Measurements from ENCODE around the gene HMSD.
"Not testable (repeated sequence)": the region's sequence is repeated elsewhere in the genome, so short reads cannot be mapped to it uniquely, and the experiment has no call there.

HMSD gene, protein sequence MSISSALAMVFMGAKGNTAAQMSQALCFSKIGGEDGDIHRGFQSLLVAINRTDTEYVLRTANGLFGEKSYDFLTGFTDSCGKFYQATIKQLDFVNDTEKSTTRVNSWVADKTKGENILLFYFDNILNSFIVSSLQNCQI

GRCh38 chr18:63949068-63949737, at the start of gene HMSD:
HMSD (plus strand) TSS chr18:63949301; CDS start chr18:63953456, 4,155 bp downstream.
- peak; percentile 72 for DNase-seq (ENCODE audit: low spot score)

GRCh38 chr18:63903851-63904570, 45.1 kb upstream of the HMSD start:
- no peak for DNase-seq (ENCODE audit: low spot score)

DNA sequence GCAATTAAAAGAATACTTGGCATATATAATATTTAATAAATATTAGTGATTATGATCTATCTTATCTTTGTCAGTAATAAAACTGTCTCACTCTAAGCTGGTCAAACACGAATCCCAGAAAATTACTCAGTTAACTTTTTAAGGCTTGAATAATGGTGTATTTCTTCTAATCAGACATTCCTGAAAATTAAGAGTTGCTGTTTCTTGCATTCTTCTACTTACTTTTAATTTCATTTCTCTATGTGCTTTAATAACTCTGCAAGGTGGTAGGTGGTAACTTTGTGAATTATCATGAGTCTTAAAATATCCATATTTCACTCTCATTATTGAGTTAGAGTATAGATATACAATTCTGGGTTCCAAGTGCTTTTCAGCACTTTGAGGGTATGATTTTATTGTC, 44.4 kb upstream of the HMSD start:
- DNase-seq (ENCODE audit: low spot score), result no peak

DNA sequence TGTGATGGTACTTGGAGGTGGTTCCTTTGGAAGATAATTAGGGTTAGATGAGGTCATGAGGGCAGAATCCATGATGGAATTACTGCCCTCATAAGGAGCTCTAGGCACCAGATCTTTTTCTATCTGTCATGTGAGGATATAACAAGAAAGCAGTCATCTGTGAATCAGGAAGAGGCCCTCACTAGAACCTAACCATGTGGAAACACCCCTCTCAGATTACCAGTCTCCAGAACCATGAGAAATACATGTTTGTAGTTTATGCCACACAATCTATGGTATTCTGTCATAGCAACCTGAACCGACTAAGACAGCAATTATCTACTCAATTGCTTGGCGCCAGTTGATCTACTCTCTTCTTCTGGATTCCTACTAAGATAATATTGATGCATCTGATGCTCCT, 43.7 kb upstream of the HMSD start:
- no peak for DNase-seq (ENCODE audit: low spot score)

GRCh38 chr18:63906056-63906455, 43.0 kb upstream of the HMSD start:
- no peak for DNase-seq (ENCODE audit: low spot score)

DNA sequence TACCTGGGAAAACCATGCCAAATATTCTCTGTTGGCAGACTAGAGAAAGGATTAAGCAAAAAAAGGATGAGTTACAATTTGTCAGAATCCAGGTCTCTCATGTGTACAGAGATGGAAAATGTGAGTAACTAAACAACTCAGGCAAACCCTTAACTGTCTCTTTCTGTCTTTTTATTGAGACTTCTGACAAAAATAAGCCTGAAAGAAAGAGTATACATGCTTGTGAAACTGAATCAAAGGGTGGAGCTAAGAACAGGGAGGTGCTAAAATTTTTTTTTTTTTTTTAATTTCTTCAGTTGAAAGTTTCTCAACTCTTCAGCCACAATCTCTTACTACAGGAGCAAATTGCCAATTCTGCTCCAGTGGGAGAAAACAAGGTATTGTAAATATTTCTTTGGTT, 41.4 kb upstream of the HMSD start, which contains the start of gene SERPINB10:
TSS of gene SERPINB10 (plus strand) at position 295 of the 400 bp plus-strand sequence. CDS start 7,553 bp downstream, outside the sequence.
- DNase-seq (ENCODE audit: low spot score), result no peak

GRCh38 chr18:63908858-63909257, 40.2 kb upstream of the HMSD start:
- DNase-seq (ENCODE audit: low spot score), result no peak

DNA sequence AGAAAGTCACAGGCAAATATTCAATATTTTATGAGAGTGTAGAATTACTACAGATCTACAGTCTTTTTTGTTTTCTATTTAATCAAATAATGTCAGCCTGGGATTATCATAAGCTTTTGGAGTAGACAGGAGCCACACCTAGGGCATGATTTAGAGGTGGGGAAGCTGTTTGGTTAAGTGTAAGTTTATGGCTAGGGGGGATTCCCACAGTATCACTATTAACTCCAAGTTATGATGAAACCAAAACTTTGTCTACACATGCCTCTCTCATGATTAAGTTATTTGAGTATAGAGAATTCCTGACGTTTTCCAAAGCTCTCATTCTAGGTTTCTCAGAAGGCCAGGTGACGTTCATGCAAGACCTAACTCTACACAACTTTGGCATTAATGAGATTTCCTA, 39.2 kb upstream of the HMSD start:
- no peak for DNase-seq (ENCODE audit: low spot score)

DNA sequence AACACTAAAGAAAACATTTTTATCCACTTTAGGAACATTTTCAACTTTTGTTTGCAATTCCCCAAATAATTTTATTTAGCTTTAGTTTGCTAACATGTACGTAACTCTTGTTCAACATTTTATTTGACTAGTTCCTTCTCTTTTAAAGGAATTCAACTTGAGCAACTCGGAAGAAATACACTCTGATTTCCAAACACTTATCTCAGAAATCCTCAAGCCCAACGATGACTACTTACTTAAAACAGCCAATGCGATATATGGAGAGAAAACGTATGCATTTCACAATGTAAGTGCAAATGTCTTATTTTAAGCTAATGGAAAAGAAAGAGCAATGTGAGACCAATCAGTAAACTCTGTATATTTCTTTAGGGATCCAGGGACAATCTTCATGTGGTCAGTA, 31.3 kb upstream of the HMSD start:
- DNase-seq (ENCODE audit: low spot score), result no peak

DNA sequence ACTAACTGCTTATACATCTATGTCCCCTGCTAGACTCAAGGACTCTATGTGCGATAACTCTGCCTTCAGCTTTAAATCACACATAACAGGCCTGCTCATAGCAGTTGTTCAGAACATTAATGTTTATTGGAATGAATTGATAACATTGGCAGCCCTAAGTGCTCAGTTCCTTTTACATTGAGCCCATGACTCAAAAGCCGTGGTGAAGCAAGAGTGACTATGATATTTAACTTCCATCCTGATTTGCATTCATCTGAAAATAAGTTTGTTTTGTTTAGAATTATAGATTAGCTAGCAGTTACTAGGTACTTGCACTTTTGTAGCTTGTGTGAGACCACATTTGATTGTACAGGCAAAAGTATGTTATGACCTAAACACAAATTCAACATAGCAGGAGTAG, 27.1 kb upstream of the HMSD start:
- DNase-seq (ENCODE audit: low spot score), result no peak

DNA sequence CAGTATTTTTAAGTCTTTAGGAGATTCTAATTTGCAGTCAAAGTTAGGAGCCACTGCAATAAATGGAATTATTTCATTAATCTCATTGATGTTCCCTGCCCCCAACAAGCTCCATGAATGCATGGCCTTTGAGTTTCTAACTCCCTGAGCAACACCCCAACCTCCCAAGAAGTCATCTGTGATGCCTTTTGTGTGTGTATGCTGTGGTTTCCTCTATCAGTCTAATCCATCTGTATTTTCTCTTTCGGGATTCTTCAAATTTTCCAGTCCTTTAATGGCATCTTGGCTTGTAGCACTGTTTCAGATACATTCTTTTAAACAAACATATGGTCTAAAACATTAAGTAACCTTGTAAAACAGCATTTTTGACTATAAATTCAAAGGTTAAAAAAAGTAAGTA, 24.6 kb upstream of the HMSD start:
- DNase-seq (ENCODE audit: low spot score), result no peak

DNA sequence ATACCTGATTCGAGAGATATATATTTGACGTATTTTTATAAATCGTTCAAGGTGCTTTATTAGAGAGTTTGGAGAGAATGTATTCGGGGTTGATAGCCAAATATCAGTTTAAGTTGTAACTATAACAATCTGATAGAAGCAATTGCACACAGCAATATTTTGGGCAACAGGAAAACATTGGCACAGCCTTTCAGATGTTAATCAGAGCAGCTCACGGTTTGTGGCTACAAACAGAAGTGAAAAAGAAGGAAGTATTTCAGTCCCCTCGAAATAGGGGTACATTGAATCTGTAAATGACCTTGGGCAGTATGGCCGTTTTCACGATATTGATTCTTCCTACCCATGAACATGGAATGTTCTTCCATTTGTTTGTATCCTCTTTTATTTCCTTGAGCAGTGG, 20.8 kb upstream of the HMSD start:
- DNase-seq (ENCODE audit: low spot score), result no peak

DNA sequence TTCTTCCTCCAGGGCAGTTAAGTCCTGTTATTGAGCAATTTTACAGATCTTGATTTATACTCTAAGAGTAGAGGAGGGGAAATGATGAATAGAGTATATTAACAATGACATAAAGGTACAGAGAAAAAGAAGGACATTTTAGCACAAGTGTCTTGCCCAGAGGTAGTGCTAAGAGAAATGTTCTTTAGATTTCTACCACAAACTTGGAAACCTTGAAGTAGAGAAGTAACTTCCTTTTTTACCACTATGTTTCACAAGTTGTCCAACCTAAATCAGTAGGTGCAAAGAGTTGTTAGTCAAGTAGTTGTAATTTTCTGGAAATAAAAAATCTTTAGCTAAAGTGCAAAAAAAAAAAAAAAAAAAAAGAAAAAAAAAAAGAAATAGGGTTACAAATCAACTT, 19.7 kb upstream of the HMSD start:
- DNase-seq (ENCODE audit: low spot score), result not testable (repeated sequence)

GRCh38 chr18:63930773-63931354, 18.2 kb upstream of the HMSD start:
- no peak for DNase-seq (ENCODE audit: low spot score)

GRCh38 chr18:63936156-63936931, 12.8 kb upstream of the HMSD start:
- peak; percentile 74 for DNase-seq (ENCODE audit: low spot score)

DNA sequence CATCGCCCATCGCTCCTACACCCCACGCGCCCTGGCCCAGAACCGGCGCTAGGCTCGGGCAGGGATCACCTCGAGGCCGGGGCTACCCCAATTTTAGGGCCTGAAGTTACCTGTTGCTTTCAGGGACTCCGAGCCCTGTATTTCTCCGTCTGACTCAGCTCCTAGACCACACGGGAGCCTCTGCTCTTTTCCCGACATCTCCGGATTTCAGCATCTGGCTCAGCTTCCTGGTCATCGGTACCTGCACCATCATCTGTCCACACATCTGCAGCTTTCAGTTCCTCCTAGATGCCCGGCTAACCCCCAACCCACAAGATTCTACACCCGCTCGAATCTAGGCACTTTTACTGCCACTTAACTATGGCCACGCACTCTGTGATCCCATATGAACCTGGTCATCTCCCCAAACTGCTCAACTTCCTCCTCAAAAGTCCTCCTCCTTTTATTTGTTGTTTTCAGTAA, 12.1 kb upstream of the HMSD start:
- DNase-seq (ENCODE audit: low spot score), result no peak

- no peak for DNase-seq (ENCODE audit: low spot score)
These were observed 9.1 kb upstream of the HMSD start for GRCh38 chr18:63940008-63940407.

DNA sequence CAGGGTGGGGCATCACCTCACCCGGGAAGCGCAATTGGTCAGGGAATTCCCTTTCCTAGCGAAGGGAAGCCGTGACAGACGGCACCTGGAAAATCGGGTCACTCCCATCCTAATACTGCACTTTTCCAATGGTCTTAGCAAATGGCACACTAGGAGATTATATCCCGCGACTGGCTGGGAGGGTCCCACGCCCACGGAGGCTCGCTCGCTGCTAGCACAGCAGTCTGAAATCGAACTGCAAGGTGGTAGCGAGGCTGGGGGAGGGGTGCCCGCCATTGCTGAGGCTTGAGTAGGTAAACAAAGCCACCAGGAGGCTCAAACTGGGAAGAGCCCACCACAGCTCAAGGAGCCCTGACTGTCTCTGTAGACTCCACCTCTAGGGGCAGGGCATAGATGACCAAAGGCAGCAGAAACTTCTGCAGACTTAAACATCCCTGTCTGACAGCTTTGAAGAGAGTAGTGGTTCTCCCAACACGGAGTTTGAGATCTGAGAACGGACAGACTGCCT, 8.5 kb upstream of the HMSD start:
- DNase-seq (ENCODE audit: low spot score), result not testable (repeated sequence)

GRCh38 chr18:63947051-63947790, 1.9 kb upstream of the HMSD start:
- no peak for DNase-seq (ENCODE audit: low spot score)

DNA sequence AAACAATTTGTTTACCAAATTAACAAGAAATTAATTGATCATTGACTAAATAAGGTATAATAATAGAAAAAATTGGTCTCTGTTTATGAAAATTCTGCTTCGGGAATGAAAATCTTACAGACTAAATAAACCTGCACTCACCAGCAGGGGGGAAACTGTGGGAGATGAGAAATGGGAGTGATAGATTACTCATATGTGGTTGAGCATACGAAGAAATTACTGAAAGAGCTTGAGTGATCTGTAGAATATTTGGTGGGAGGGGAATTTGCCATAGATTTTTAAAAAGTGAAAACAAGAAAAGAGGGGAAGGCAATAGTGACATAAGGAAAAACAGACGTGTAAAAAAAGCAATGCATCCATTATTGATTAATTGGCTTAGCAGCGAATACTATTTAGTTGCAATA, 2.2 kb downstream of the HMSD start:
- DNase-seq (ENCODE audit: low spot score), result no peak

GRCh38 chr18:63953811-63954210, 4.7 kb downstream of the HMSD start:
- DNase-seq (ENCODE audit: low spot score), result no peak

Data from globus pallidus (tissue), 1 donor.